NCI-H128 (cell line): Measurements from ENCODE around the gene GLIS1.

Experiments
- DNase-seq: peaks from one replicate; lab custom pipeline; 2025; ENCODE audit not compliant: unreplicated experiment; lab: John Stamatoyannopoulos, UW

The GLIS1 gene

DNA sequence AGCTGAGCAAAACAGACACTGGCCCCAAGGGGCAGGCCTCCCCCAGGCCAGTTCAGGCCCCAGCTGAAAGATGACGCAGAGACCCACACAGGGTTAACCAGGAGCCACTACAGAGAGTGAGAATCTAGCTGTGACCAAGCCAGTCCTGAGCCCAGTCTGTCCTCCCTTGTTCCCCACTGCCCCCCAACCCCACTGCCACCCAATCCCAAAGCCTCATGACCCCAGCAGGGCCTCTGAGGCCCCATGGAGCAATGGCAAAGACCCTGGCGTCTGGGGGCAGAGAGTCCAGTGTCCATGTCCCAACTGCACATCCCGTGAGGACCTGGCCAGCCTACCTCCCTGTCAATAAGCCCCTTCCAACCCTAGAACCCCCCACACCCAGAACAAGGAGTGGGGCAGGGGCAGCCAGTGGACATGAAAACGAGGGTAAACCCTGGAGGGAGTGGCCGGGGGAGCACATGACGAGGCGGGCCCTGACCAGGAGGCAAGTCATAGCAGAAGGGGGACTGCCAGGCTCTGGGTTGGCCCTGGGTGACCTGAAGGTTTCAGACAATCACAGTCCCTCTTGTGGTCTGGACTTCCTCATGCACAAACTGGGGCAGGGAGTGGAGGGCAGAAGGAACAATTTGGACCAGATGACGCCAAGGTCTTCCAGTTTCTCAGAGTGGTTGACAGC is 100.5 kb downstream of the GLIS1 start:
- DNase-seq, result no peak

DNA sequence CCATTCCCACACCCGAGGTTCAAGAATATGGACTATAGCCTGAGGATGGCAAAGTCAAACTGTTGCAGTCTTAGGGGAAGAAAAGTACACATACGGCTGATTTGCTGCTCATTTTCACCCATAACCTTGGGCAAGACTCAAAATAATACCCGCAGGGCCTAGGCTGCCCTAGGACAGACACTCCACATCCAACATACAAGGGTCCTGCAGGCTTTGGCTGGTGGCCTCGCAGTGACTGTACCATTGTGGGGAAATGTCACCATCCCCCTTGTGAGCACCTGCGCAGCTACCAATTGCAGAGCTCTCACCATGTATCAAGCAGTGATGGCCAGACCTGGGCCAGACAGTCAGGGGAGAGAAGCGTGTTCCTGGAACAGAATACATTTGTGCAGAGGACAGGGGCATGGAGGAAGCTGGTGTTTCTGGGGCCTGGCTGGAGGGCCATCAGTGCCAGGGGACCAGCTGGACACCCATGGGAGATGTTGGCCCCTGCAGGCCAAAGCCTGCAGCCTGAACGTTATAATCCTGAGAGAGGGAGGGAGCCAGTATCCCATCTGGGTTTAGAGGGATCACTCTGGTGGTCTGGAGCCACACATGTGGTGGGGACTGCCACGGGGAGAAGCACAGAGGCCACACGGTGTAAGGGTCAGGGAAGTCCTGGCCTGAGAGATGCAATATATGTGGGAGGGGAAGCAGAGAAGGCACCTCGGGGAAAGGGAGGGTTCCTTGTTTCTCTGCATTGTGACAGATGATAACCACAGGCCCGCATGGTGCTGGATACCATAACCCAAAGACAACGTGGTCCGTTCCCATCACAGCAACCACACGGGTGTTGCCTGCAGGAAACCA is 101.2 kb downstream of the GLIS1 start:
- no peak for DNase-seq

DNA sequence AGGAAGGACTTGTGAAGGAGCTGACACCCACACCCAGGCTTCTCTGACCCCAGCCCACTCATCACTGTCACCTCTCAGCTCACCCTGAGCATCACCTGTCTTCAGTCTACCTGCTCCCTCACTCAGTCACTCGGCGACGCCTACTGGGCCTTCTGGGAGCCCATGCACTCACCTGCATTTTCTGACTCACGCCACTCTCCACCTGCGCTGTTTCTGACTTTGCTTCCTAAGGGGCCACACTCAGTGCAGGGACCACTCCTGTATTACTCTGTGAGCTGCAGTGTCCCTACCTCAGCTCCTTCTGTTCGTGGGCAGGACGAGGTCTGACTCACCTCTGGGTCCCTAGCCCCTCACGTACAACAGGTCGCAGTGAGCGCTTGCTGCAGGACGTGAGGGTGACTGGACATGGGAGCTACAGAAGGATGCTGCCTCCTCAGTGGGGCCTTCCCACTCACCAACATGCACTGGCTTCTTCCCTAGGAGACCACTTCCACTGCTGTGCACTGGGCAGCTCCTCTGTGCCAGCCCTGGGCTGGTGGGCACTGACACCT is 102.3 kb downstream of the GLIS1 start:
- no peak for DNase-seq

DNA sequence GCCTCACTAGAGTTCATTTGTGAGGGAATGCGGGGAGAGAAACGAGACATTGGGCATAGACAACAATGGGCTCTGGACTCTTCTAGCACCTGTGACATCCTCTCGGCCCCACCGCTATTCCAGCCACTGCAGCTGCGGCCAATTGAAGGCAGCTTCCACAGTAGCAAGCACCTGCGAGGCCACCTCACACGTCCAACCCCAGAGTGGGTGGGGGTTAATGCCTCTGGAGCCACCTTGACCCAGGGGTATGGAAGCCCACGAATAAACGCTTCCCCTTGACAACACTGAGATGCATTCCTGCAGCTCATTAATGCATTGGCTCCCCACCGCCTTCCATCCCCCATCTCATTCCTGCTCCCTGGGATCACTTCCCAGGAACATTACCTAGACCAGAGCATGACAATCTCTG is 104.4 kb downstream of the GLIS1 start:
- no peak for DNase-seq

DNA sequence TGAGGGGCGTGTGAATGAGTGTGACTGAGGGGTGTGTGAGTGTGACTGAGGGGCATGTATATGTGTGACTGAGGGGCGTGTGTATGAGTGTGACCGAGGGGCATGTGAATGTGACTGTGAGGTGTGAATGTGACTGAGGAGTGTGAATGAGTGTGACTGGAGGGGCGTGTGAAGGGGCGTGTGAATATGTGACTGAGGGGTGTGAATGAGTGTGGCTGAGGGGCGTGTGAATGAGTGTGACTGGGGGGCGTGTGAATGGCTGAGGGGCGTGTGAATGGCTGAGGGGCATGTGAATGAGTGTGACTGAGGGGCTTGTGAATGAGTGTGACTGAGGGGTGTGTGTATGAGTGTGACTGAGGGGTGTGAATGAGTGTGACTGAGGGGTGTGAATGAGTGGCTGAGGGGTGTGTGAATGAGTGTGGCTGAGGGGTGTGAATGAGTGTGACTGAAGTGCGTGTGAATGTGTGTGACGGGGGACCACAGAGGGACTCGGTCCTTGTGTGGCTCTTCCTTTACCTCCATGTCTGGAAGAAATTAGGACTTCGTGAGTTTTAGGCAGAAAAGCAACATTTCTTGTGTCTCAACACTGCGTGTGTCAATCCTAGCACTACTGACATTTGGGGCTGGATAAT is 105.8 kb downstream of the GLIS1 start:
- DNase-seq, result no peak

DNA sequence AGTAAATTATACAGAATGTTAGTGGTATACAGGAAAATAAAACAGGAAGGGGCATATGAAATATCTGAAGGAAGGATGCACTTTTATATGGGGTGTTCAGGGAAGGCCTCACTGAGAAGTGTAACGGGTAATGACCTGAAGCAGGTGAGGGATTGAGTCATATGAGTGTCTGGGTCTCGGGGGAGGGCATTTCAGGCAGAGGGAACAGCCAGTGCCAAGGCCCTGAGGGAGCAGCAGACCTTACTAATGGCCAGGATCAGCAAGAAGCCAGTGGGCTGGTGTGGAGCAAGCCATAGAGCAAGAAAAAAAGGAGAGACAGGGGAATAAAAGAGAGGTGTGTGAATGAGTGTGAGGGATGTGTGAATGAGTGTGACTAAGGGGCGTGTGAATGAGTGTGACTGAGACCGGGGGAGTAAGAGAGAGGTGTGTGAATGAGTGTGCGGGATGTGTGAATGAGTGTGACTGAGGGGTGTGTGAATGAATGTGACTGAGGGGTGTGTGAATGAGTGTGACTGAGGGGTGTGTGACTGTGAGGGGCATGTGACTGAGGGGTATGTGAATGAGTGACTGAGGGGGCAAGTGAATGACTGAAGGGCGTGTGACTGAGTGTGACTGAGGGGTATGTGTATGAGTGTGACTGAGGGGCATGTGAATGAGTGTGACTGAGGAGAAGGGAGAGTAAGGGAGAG is 107.2 kb downstream of the GLIS1 start:
- DNase-seq, result no peak

DNA sequence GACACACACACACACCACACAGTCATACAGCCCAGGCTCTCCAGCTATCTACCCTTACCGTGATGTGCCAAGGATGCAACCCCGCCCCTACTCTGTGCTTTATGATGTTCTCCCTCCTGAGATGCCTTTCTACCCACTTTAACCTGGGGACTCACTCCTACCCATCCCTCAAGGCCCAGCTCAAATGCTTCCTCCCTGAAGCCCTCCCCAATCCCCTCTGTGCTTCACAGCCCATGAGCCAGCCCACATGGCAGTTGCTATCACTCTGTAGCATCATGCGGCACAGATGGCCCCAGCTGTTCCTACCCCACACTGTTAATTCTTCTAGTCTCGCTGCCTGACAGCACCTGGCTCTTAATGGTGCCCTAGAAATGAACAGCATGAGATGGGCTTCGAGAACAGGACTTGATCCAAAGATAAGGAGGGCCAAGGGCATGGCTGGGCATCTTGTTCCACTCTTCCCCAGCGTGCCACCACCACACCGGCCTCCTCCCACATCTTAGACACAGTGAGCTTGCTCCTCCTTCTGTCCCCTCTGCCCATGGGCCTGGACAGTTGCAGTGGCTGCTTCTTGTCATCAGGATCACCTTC is 109.8 kb downstream of the GLIS1 start:
- DNase-seq, result no peak

DNA sequence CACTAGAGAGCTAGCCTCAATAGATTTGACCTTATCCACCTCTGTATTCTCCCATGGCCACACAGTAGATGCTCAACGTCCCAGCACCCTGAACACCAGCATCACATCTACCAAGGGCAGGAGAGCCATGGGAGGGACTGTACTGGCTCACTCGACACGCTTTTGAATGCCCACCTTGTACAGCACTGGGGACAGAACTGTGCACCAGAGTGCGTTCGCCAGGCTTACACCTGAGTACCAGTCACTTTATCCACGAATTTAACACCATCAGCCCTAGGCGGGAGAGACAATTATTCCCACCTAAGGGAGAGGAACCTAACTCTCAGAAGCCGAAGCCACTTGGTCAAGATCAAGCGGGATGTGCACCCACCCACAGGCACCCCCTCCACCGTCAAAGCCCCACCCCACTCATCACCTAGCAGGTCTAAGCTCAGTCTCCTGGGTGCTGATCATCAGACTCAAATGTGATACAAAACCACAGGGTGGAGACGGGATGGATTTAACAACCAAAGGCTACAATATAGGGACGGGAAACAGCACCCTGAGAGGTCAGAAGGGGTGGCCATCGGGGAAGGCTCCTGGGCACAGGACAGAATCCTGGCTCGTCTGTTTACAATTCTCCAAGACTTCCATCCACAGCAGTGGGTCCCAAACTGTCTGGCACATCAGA is 110.5 kb downstream of the GLIS1 start:
- DNase-seq, result no peak

DNA sequence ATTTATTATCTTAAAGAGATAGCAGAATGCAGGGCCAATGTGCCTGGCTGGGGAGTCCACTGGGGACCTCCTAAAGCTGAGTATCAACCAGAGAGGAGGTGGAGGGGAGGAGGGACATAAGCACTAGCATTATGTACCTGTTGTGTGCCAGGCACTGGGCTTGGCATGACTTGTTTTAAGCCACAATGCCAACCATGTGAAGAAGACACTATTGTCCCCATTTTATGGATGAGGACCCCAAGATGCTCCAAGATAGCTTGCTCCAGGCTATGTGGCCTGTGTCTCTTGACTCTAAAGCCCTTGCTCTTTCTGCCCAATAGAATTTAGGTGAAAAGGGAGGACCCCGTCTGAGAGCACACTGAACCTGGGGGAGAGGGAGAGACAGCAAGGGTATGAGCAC is 111.3 kb downstream of the GLIS1 start:
- no peak for DNase-seq

DNA sequence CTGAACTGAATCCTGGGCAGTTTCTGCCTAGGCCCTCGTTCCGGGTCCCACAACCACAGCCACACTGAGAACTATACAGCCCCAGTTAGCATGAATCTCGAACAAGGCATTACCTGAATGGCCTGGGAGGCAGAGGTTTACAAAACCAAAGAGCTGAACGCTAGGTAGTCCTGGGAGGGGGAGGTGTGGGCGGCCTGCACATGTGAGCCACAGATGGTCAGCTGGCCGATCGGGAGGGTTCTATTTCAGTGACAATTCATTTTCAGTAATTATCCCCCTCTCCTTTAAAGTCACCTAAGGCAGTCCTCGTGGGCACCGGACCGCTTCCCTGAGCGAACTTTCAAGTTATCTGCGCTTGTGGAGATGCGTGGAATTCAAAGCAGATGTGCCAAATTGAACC is 111.9 kb downstream of the GLIS1 start:
- no peak for DNase-seq

DNA sequence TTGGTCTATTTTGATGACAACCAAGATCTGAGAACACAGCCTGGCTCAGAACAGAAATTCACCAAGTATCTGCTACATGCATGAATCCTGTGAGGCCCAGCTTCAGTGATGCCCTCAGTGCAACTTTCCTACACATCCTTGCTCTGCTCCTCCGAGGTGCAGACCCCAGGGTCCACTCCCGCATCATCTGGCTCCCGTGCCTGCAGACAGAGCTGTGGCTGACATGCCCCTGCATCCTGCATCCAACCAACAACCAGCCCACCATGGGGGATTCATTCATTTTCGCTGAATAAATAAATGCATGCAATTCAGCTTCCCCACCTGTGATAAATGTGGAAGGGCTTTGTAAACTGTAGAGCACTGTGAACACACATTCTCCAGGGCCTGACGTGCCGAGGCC is 112.3 kb downstream of the GLIS1 start:
- DNase-seq, result no peak

DNA sequence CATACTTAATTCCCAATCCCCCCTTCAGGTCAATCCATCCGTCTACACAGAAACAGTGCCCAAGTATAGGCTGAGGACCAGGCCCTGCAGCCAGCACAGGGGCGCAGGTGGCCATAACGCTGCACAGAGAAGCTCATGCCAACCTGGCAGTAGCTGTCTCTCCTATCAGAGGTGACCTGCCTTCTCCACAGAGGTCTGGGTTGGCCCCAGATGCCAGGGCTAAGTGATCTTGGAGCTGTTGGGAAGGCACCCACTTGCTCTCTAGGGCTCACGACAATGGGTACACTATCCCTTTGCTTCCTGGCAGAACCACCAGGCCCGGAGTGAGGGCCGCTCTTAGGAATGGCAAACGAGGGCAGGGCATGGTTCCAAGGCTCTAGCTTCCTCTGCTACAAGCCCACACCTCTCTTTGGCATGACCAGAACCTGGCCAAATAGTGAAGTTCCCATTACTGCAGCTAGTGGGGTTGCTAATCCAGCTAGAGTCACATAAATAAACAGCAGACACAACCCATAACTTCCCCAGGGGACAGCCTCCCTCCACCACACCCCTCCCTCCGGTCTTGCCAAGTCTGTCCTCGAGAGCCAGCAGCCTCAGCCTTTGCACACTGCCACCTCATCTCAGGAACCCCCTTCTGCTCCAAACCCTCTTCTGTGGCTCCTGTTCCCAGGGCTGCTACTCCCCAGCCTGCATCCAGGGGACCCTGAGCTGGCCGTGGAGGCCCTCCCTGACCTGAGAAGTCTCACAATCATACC is 113.0 kb downstream of the GLIS1 start:
- DNase-seq, result no peak

DNA sequence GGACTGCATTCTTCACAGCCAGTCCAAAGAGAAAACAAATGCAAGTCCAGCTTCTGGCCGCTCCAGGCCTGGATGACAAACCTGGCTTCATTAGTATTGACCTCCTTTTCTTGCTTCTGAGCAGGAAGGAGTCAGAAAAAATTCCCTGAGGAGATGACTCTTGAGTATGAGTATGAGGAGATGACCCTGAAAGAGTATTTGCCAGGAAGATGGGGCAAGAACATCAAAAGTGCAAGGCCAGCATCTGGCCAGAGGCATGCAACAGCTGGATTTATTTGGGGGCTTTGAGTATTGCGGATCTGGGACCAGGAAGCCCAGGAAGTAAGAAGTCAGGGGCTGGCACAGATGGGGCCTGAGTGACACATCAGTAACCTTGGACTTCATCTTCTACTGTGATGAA is 113.9 kb downstream of the GLIS1 start:
- no peak for DNase-seq

DNA sequence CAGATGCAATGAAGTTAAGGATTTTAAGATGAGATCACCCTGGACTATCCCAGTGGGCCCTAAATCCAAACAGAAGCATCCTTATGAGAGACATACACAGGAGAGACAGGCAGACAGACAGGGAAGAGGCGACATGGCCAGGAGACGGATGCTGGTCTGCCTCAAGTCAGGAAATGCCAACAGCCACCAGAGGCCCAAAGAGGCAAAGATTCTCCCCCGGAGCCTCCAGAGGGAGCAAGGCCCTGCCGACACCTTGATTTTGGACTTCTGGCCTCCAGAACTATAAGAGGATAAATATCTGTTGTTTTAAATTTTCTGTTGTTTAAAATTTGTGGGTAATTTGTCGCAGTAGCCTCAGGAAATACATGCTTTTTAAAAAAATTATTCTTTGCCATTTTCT is 116.4 kb downstream of the GLIS1 start:
- no peak for DNase-seq

DNA sequence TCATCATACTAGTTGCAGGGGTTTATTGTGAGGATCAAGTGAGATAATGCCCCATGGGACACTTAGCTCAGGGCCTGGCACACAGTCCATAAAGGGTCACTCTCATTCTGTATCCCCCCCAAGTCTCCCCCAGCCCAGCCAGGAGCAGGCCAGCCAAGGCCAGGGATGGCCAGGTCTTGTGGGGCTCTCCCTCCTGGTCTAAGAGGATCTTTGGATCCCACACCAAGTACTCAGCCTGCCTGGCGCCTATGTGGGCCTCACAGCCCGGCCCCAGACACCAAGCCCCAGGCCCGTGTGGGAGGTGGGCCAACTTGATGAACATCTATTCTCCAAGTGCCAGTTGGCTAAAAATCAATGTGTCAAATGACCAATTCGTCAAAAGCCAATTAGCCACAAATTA is 117.8 kb downstream of the GLIS1 start:
- no peak for DNase-seq

DNA sequence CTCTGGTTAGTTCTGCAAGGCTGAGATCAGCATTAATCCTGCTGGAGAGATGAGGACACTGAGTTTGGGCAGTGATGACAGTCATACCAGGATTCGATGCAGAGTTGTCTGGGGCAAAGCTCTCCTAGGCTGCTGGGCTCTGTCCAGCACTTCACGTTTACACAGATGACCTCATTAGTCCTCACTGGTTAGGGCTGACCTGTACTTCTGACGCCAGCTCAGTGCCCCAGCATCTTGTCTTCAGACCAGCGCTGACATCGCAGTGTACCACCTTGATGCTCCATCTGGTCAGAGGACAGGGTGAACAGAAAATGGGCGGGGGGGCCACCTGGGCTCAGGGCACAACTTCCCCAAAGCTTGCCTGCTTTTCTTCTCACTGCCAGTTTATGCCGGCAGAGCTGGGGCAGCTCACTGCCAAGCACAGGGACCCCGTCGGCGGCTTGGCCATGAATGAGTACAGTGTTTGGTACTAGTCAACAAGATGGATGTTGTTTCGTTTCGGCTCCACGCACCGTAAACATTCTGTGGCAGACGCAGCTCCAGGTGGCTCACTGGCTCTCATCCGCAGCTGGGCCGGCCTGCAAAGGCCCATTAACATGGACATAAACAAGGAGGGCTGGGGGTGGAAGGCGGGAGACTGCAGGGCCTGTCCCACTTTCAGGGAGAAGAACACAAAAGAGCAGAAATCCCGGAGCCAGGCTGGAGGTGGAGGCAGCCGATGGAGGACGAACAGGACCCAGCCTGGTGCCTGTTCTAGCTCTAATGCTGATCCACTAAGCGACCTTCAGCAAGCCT is 118.7 kb downstream of the GLIS1 start:
- no peak for DNase-seq

DNA sequence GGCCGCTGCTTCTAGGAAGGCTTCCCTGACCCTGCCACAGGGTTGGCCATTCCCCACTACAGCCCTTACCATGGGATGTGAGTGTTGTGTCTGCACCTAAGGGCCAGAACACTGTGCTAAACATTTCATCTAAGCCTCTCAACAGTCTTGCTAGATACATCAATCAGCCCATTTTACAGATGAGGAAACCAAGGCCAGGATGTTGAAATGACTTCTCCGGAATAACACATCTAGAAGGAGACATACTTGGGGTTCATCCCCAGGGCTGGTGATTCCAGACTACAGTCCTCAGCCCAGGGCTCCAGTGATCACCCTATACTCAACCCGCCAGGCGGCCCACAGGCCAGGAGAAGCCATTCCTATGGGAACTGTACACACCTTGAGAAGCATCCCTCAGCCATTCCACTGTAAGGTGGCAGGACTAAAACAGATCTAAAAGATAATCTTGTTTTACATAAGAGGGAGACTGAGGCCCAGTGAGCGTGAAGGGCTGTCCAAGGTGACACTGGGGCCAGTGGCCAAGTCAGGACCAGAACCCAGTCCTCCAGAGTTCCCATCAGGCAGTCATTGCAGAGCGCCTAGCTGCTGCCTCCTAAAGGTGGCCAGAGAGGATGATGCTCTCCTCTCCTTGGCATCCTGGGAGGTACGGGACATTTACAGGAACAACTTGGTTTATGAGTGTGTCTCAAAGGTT is 119.5 kb downstream of the GLIS1 start:
- DNase-seq, result no peak
